SU-DHL-6 (cell line): ENCODE data around the gene KCTD1.

Source experiments
- H2AFZ ChIP-seq: fragments of 200-600 bp; sonication (generic); 2 replicates; pipeline ENCODE4 v1.6.1; 2014; ENCODE audit warnings: low read depth, mild to moderate bottlenecking, moderate library complexity, mixed read lengths, antibody characterized with exemption, low read length; ENCODE audit not compliant: severe bottlenecking
- H3F3A ChIP-seq: fragments of 200-600 bp; shearing (Covaris generic); 2 replicates; pipeline ENCODE4 v1.6.0; 2016; ENCODE audit warnings: antibody characterized with exemption, mild to moderate bottlenecking; ENCODE audit not compliant: insufficient read depth
- H3K27ac ChIP-seq: fragments of 200-600 bp; sonication (generic); 2 replicates; pipeline ENCODE4 v1.5.1; 2016; ENCODE audit warnings: low read depth, mild to moderate bottlenecking, low read length, moderate library complexity, mixed read lengths
- H3K27me3 ChIP-seq: fragments of 200-600 bp; sonication (generic), shearing (Covaris generic); 2 replicates; pipeline ENCODE4 v1.6.0; 2014; ENCODE audit warnings: mild to moderate bottlenecking, low read length
- H3K36me3 ChIP-seq: fragments of 200-600 bp; sonication (generic); 2 replicates; pipeline ENCODE4 v1.6.1; 2014; ENCODE audit warnings: mild to moderate bottlenecking, low read length, mixed read lengths
- H3K4me2 ChIP-seq: fragments of 300-600, 200-600 bp; shearing (Covaris generic), sonication (generic); 2 replicates; pipeline ENCODE4 v1.6.0; 2014; ENCODE audit warnings: low read length, low read depth, mild to moderate bottlenecking; ENCODE audit not compliant: poor library complexity, severe bottlenecking
- H3K4me3 ChIP-seq: fragments of 200-600 bp; sonication (generic); 2 replicates; pipeline ENCODE4 v1.5.1; 2014; ENCODE audit warnings: antibody characterized with exemption, low read length, mild to moderate bottlenecking, mixed read lengths; ENCODE audit not compliant: insufficient read depth, poor library complexity, severe bottlenecking
- H3K79me2 ChIP-seq: fragments of 200-600 bp; sonication (generic); 2 replicates; pipeline ENCODE4 v1.6.1; 2014; ENCODE audit warnings: mild to moderate bottlenecking, low read length, moderate library complexity; ENCODE audit not compliant: insufficient read depth
- H3K9ac ChIP-seq: fragments of 200-600 bp; sonication (generic); 2 replicates; pipeline ENCODE4 v1.7.0; 2014; ENCODE audit warnings: mild to moderate bottlenecking, low read length
- H3K9me2 ChIP-seq: fragments of 200-600 bp; sonication (generic); replicated peaks from 2 replicates; pipeline ENCODE4 v1.6.1; 2014; ENCODE audit warnings: low read length; ENCODE audit not compliant: insufficient read depth
- H3K9me3 ChIP-seq: fragments of 200-600 bp; sonication (generic); 2 replicates; pipeline ENCODE4 v1.6.1; 2014; ENCODE audit warnings: low read length, mixed read lengths; ENCODE audit not compliant: insufficient read depth
- H4K20me1 ChIP-seq: fragments of 200-600 bp; sonication (generic); 2 replicates; pipeline ENCODE4 v1.6.1; 2014; ENCODE audit warnings: low read depth, mild to moderate bottlenecking, antibody characterized with exemption, low read length, moderate library complexity, mixed read lengths
- CTCF ChIP-seq: fragments of 200-600 bp; sonication (generic); IDR thresholded peaks from one replicate; pipeline ENCODE4 v1.5.1; 2017; ENCODE audit warnings: antibody characterized with exemption, mild to moderate bottlenecking, low read length, moderate library complexity; ENCODE audit not compliant: insufficient read depth, poor library complexity, severe bottlenecking
- EZH2phosphoT487 ChIP-seq: fragments of 200-600 bp; sonication (generic), shearing (Covaris generic); conservative IDR thresholded peaks from 2 replicates; pipeline ENCODE4 v1.6.1; 2018; ENCODE audit warnings: mild to moderate bottlenecking, antibody characterized with exemption, low read length, moderate library complexity, mixed read lengths

The KCTD1 gene

GRCh38 chr18:26491194-26491816 is 57.0 kb downstream of the KCTD1 start:
- no peaks in the 10 kb centered on the region for H3K79me2 ChIP-seq
- TF ChIP-seq CTCF (no peak), EZH2phosphoT487 (no peak)
- no peak overlapping the region for H2AFZ ChIP-seq
- no peaks in the 10 kb centered on the region for H3K27me3 ChIP-seq
- no peak overlapping the region for H3K4me2 ChIP-seq
- no peak overlapping the region for H3K9ac ChIP-seq
- H3K9me2 ChIP-seq = no peaks in the 10 kb centered on the region
- H4K20me1 ChIP-seq = no peaks in the 10 kb centered on the region
- H3K9me3 ChIP-seq = no peaks in the 10 kb centered on the region
- H3K4me3 ChIP-seq = no peak overlapping the region
- H3K36me3 ChIP-seq = no peaks in the 10 kb centered on the region
- H3K27ac ChIP-seq = no peak overlapping the region
- no peaks in the 10 kb centered on the region for H3F3A ChIP-seq

GRCh38 chr18:26489881-26490280 is 58.5 kb downstream of the KCTD1 start:
- Histone ChIP-seq H3K4me2 (no peak overlapping the region), H3K4me3 (no peak overlapping the region), H3K27me3 (no peaks in the 10 kb centered on the region), H4K20me1 (no peaks in the 10 kb centered on the region), H2AFZ (no peak overlapping the region), H3K9ac (no peak overlapping the region), H3K27ac (no peak overlapping the region), H3K79me2 (no peaks in the 10 kb centered on the region), H3K36me3 (no peaks in the 10 kb centered on the region), H3F3A (no peaks in the 10 kb centered on the region), H3K9me3 (no peaks in the 10 kb centered on the region), H3K9me2 (no peaks in the 10 kb centered on the region)
- TF ChIP-seq EZH2phosphoT487 = no peak
- no peak for TF ChIP-seq CTCF

GRCh38 chr18:26489191-26489590 is 59.2 kb downstream of the KCTD1 start:
- H3K9me3 ChIP-seq = no peaks in the 10 kb centered on the region
- H4K20me1 ChIP-seq = no peaks in the 10 kb centered on the region
- no peak overlapping the region for H3K9ac ChIP-seq
- H3K4me2 ChIP-seq = no peak overlapping the region
- no peaks in the 10 kb centered on the region for H3F3A ChIP-seq
- no peaks in the 10 kb centered on the region for H3K79me2 ChIP-seq
- H3K9me2 ChIP-seq = no peaks in the 10 kb centered on the region
- H3K27me3 ChIP-seq = no peaks in the 10 kb centered on the region
- no peak overlapping the region for H2AFZ ChIP-seq
- H3K4me3 ChIP-seq = no peak overlapping the region
- TF ChIP-seq CTCF (no peak), EZH2phosphoT487 (no peak)
- no peak overlapping the region for H3K27ac ChIP-seq
- H3K36me3 ChIP-seq = no peaks in the 10 kb centered on the region
